ENCODE data around the gene UTS2R.

GRCh38 chr17:82416264-82416663 lies 44.7 kb downstream of the UTS2R start:
- no peak for TF ChIP-seq EZH2 (IDR thresholded peaks at IDR 0.05; ENCODE audit: borderline replicate concordance, low read length)
- TF ChIP-seq, protein P1, sequence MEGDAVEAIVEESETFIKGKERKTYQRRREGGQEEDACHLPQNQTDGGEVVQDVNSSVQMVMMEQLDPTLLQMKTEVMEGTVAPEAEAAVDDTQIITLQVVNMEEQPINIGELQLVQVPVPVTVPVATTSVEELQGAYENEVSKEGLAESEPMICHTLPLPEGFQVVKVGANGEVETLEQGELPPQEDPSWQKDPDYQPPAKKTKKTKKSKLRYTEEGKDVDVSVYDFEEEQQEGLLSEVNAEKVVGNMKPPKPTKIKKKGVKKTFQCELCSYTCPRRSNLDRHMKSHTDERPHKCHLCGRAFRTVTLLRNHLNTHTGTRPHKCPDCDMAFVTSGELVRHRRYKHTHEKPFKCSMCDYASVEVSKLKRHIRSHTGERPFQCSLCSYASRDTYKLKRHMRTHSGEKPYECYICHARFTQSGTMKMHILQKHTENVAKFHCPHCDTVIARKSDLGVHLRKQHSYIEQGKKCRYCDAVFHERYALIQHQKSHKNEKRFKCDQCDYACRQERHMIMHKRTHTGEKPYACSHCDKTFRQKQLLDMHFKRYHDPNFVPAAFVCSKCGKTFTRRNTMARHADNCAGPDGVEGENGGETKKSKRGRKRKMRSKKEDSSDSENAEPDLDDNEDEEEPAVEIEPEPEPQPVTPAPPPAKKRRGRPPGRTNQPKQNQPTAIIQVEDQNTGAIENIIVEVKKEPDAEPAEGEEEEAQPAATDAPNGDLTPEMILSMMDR (conservative IDR thresholded peaks at IDR 0.05 in 1 of 2, IDR thresholded peaks at IDR 0.05 in 1 of 2; ENCODE audit: extremely low read depth in 1 of 2, insufficient read depth in 1 of 2, low read depth in 1 of 2, low read length in 2 of 2) = no peak
